Stomach (tissue), 4 donors: ENCODE data around the gene LONP2.

Experiments
- CTCF ChIP-seq, 7 experiments: fragments of 450-650 bp in 4 of 7; fragments of 200-600 bp in 3 of 7; sonication (generic) in 3 of 7; IDR thresholded peaks; one replicate each; pipeline ENCODE4 v1.5.1; 2016 to 2019; ENCODE audit warnings: antibody characterized with exemption in 7 of 7, control low read depth in 2 of 7, mild to moderate bottlenecking in 1 of 7
- EP300 ChIP-seq: sonication (generic); formaldehyde crosslinking; IDR thresholded peaks from one replicate; pipeline ENCODE4 v1.6.1; 2017; ENCODE audit warnings: antibody characterized with exemption
- POLR2A ChIP-seq, 4 donors: fragments of 450-650 bp; IDR thresholded peaks; one replicate each; pipeline ENCODE4 v1.6.1; 2016; ENCODE audit warnings: antibody characterized with exemption in 4 of 4, control low read depth in 2 of 4, mild to moderate bottlenecking in 1 of 4, moderate library complexity in 1 of 4

- TF ChIP-seq CTCF (IDR thresholded peaks at IDR 0.05): no peak
- no peak for TF ChIP-seq POLR2A (IDR thresholded peaks at IDR 0.05)
- no peak for TF ChIP-seq EP300
These were observed 149.6 kb downstream of the LONP2 start for GRCh38 chr16:48393485-48394354.
